ENCODE data around the gene MKLN1.
"Not testable (repeated sequence)": the region's sequence is repeated elsewhere in the genome, so short reads cannot be mapped to it uniquely, and the experiment has no call there.

Gene MKLN1

GRCh38 chr7:131401194-131401593 lies 73.5 kb downstream of the MKLN1 start:
- no peak for DNase-seq (ENCODE audit: low read depth in 2 of 2)

GRCh38 chr7:131403322-131403721 lies 75.6 kb downstream of the MKLN1 start:
- DNase-seq (ENCODE audit: low read depth in 2 of 2), result no peak

GRCh38 chr7:131404226-131404911 lies 76.7 kb downstream of the MKLN1 start:
- no peak for DNase-seq (ENCODE audit: low read depth in 2 of 2)

- DNase-seq (ENCODE audit: low read depth in 2 of 2), result no peak
These were observed 81.6 kb downstream of the MKLN1 start for GRCh38 chr7:131409129-131409766.

- DNase-seq (ENCODE audit: low read depth in 2 of 2), result no peak
These were observed 84.4 kb downstream of the MKLN1 start for GRCh38 chr7:131412031-131412430.

GRCh38 chr7:131413711-131414110 lies 86.0 kb downstream of the MKLN1 start:
- no peak for DNase-seq (ENCODE audit: low read depth in 2 of 2)

GRCh38 chr7:131424219-131424822 lies 96.6 kb downstream of the MKLN1 start:
- DNase-seq (ENCODE audit: low read depth in 2 of 2), result no peak

GRCh38 chr7:131425992-131426391 lies 98.3 kb downstream of the MKLN1 start:
- DNase-seq (ENCODE audit: low read depth in 2 of 2), result no peak

GRCh38 chr7:131430826-131431225 lies 103.2 kb downstream of the MKLN1 start:
- DNase-seq (ENCODE audit: low read depth in 2 of 2), result not testable (repeated sequence)

GRCh38 chr7:131431289-131431688 lies 103.6 kb downstream of the MKLN1 start:
- DNase-seq (ENCODE audit: low read depth in 2 of 2), result no peak

GRCh38 chr7:131431756-131432155 lies 104.1 kb downstream of the MKLN1 start:
- DNase-seq (ENCODE audit: low read depth in 2 of 2), result no peak

GRCh38 chr7:131436384-131436783 lies 108.7 kb downstream of the MKLN1 start:
- no peak for DNase-seq (ENCODE audit: low read depth in 2 of 2)

- DNase-seq (ENCODE audit: low read depth in 2 of 2), result no peak
These were observed 111.3 kb downstream of the MKLN1 start for GRCh38 chr7:131438969-131439368.

GRCh38 chr7:131443496-131443895 lies 115.8 kb downstream of the MKLN1 start:
- no peak for DNase-seq (ENCODE audit: low read depth in 2 of 2)

GRCh38 chr7:131444683-131445082 lies 117.0 kb downstream of the MKLN1 start:
- DNase-seq (ENCODE audit: low read depth in 2 of 2), result no peak

- DNase-seq (ENCODE audit: low read depth in 2 of 2), result no peak
These were observed 121.8 kb downstream of the MKLN1 start for GRCh38 chr7:131449373-131449902.

- DNase-seq (ENCODE audit: low read depth in 2 of 2), result no peak
These were observed 126.8 kb downstream of the MKLN1 start for GRCh38 chr7:131454498-131454897.

- no peak for DNase-seq (ENCODE audit: low read depth in 2 of 2)
These were observed 127.3 kb downstream of the MKLN1 start for GRCh38 chr7:131455001-131455400.

- no peak for DNase-seq (ENCODE audit: low read depth in 2 of 2)
These were observed 127.9 kb downstream of the MKLN1 start for GRCh38 chr7:131455546-131455945.

- no peak for DNase-seq (ENCODE audit: low read depth in 2 of 2)
These were observed 128.7 kb downstream of the MKLN1 start for GRCh38 chr7:131456338-131456737.

GRCh38 chr7:131459256-131459655 lies 131.6 kb downstream of the MKLN1 start:
- no peak for DNase-seq (ENCODE audit: low read depth in 2 of 2)

- DNase-seq (ENCODE audit: low read depth in 2 of 2), result no peak
These were observed 134.4 kb downstream of the MKLN1 start for GRCh38 chr7:131462059-131462458.

- DNase-seq (ENCODE audit: low read depth in 2 of 2), result not testable (repeated sequence)
These were observed 135.0 kb downstream of the MKLN1 start for GRCh38 chr7:131462715-131463114.
